Mammary epithelial cell (primary cell): ENCODE measurements around the gene HERC3.
"Not testable (repeated sequence)": the region's sequence is repeated elsewhere in the genome, so short reads cannot be mapped to it uniquely, and the experiment has no call there.

ENCODE experiments used
- EZH2 ChIP-seq: IDR thresholded peaks from 2 replicates; pipeline ENCODE4 v1.6.1; 2012; ENCODE audit warnings: low read length, inconsistent platforms, borderline replicate concordance
- TF ChIP-seq, protein P1 (sequence below), 2 donors: IDR thresholded peaks in 1 of 2; conservative IDR thresholded peaks in 1 of 2; 2 replicates each; pipeline ENCODE4 v1.5.1; 2011 to 2012; ENCODE audit warnings: inconsistent platforms in 2 of 2, low read length in 2 of 2, mild to moderate bottlenecking in 2 of 2, control low read depth in 1 of 2, low read depth in 1 of 2; ENCODE audit not compliant: insufficient read depth in 1 of 2; ENCODE audit errors: extremely low read depth in 1 of 2

DNA sequence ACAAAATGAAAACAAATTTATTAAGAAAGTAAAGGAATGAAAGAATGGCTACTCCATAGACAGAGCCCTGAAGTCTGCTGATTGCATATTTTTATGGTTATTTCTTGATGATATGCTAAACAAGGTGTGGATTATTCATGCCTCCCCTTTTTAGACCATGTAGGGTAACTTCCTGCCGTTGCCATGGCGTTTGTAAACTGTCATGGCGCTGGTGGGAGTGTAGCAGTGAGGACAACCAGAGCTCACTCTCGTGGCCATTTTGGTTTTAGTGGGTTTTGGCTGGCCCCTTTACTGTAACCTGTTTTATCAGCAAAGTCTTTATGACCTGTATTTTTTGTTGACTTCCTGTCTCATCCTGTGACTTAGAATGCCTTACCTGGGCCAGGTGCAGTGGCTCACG, 17.5 kb downstream of the HERC3 start:
- TF ChIP-seq, protein P1, sequence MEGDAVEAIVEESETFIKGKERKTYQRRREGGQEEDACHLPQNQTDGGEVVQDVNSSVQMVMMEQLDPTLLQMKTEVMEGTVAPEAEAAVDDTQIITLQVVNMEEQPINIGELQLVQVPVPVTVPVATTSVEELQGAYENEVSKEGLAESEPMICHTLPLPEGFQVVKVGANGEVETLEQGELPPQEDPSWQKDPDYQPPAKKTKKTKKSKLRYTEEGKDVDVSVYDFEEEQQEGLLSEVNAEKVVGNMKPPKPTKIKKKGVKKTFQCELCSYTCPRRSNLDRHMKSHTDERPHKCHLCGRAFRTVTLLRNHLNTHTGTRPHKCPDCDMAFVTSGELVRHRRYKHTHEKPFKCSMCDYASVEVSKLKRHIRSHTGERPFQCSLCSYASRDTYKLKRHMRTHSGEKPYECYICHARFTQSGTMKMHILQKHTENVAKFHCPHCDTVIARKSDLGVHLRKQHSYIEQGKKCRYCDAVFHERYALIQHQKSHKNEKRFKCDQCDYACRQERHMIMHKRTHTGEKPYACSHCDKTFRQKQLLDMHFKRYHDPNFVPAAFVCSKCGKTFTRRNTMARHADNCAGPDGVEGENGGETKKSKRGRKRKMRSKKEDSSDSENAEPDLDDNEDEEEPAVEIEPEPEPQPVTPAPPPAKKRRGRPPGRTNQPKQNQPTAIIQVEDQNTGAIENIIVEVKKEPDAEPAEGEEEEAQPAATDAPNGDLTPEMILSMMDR (conservative IDR thresholded peaks at IDR 0.05 in 1 of 2, IDR thresholded peaks at IDR 0.05 in 1 of 2; ENCODE audit: extremely low read depth in 1 of 2, insufficient read depth in 1 of 2, low read depth in 1 of 2, low read length in 2 of 2), result not testable (repeated sequence)
- not testable (repeated sequence) for TF ChIP-seq EZH2
